GM23338 (cell line): Measurements from ENCODE around the gene CDC34. TPM values are rescaled to one million over a fixed set of nuclear protein-coding genes. Genes with fewer than 3 reads are reported as not detected.

Source experiments
- ATAC-seq: fragments of 200-7000 bp; cut with Tn5 transposase; 3 replicates; pipeline ENCODE4 v1.9.1; 2020
- DNase-seq: peaks from one replicate; pipeline ENCODE4 v3.0.0-alpha.2; 2015; ENCODE audit warnings: low spot score
- H2AFZ ChIP-seq: fragments of 200-600 bp; sonication (generic); 2 replicates; pipeline ENCODE4 v1.8.0; 2016; ENCODE audit warnings: antibody characterized with exemption, mild to moderate bottlenecking, moderate library complexity
- H3F3A ChIP-seq: fragments of 200-600 bp; sonication (generic); replicated peaks from 2 replicates; pipeline ENCODE4 v1.8.0; 2017; ENCODE audit warnings: antibody characterized with exemption, mixed run types, low read depth
- H3K27ac ChIP-seq: fragments of 200-600 bp; sonication (generic); 2 replicates; pipeline ENCODE4 v1.6.1; 2016; ENCODE audit warnings: low read depth
- H3K27me3 ChIP-seq: fragments of 200-600 bp; sonication (generic); 2 replicates; pipeline ENCODE4 v1.8.0; 2016; ENCODE audit warnings: mild to moderate bottlenecking, mixed run types, moderate library complexity; ENCODE audit not compliant: insufficient read depth
- H3K36me3 ChIP-seq: fragments of 200-600 bp; sonication (generic); 2 replicates; pipeline ENCODE4 v1.8.0; 2016; ENCODE audit warnings: mild to moderate bottlenecking; ENCODE audit not compliant: insufficient read depth
- H3K4me1 ChIP-seq: fragments of 200-600 bp; sonication (generic); 2 replicates; pipeline ENCODE4 v1.8.0; 2016; ENCODE audit warnings: mild to moderate bottlenecking, moderate library complexity; ENCODE audit not compliant: insufficient read depth
- H3K4me2 ChIP-seq: fragments of 200-600 bp; sonication (generic); 2 replicates; pipeline ENCODE4 v1.7.1; 2017; ENCODE audit warnings: mixed run types
- H3K4me3 ChIP-seq: fragments of 200-600 bp; sonication (generic); 2 replicates; pipeline ENCODE4 v1.6.1; 2016; ENCODE audit warnings: mixed run types
- H3K79me2 ChIP-seq: fragments of 200-600 bp; sonication (generic); replicated peaks from 2 replicates; pipeline ENCODE4 v1.8.0; 2017; ENCODE audit warnings: mild to moderate bottlenecking; ENCODE audit not compliant: insufficient read depth
- H3K9me2 ChIP-seq: fragments of 200-600 bp; sonication (generic); 2 replicates; pipeline ENCODE4 v1.8.0; 2017; ENCODE audit not compliant: insufficient read depth
- H4K20me1 ChIP-seq: fragments of 200-600 bp; sonication (generic); replicated peaks from 2 replicates; pipeline ENCODE4 v1.8.0; 2017; ENCODE audit warnings: mild to moderate bottlenecking; ENCODE audit not compliant: insufficient read depth
- H3K27ac Mint-ChIP-seq: 2 replicates; pipeline ENCODE4 v1.8.0; 2020; ENCODE audit warnings: inconsistent platforms, mild to moderate bottlenecking, moderate library complexity, mixed read lengths
- H3K27me3 Mint-ChIP-seq: 3 replicates; pipeline ENCODE4 v1.8.0; 2022; ENCODE audit warnings: low read depth, mild to moderate bottlenecking, moderate library complexity, mixed read lengths, inconsistent platforms; ENCODE audit not compliant: insufficient read depth, poor library complexity
- H3K36me3 Mint-ChIP-seq: 3 replicates; pipeline ENCODE4 v1.8.0; 2021; ENCODE audit warnings: low read depth, mild to moderate bottlenecking, inconsistent platforms, moderate library complexity, mixed read lengths
- H3K4me1 Mint-ChIP-seq: 3 replicates; pipeline ENCODE4 v1.8.0; 2020; ENCODE audit warnings: mild to moderate bottlenecking, inconsistent platforms, mixed read lengths
- H3K4me3 Mint-ChIP-seq: 3 replicates; pipeline ENCODE4 v1.8.0; 2021; ENCODE audit warnings: moderate library complexity, mild to moderate bottlenecking, inconsistent platforms, mixed read lengths
- H3K9me3 Mint-ChIP-seq: 3 replicates; pipeline ENCODE4 v1.8.0; 2020; ENCODE audit warnings: moderate library complexity, mild to moderate bottlenecking, inconsistent platforms, mixed read lengths
- CREB1 ChIP-seq: fragments of 250-450 bp; sonication (Bioruptor Pico); IDR thresholded peaks from 2 replicates; pipeline ENCODE4 v1.5.0; 2020; ENCODE audit warnings: low read depth, mild to moderate bottlenecking, moderate library complexity
- CTCF ChIP-seq, 2 experiments: fragments of 200-600 bp in 1 of 2; sonication (generic) in 1 of 2; conservative IDR thresholded peaks; 2 replicates each; pipeline versions ENCODE4 v1.5.1 to v1.6.1; 2016 to 2017; ENCODE audit warnings: antibody characterized with exemption in 2 of 2, low read depth in 2 of 2, mild to moderate bottlenecking in 2 of 2, moderate library complexity in 1 of 2
- EZH2phosphoT487 ChIP-seq: fragments of 200-600 bp; sonication (generic); IDR thresholded peaks from one replicate; pipeline ENCODE4 v1.8.1; 2018; ENCODE audit warnings: antibody characterized with exemption; ENCODE audit not compliant: unreplicated experiment
- JUNB ChIP-seq: IDR thresholded peaks from one replicate; pipeline ENCODE4 v1.6.1; 2016; ENCODE audit warnings: antibody characterized with exemption; ENCODE audit not compliant: unreplicated experiment
- NANOG ChIP-seq: IDR thresholded peaks from 2 replicates; pipeline ENCODE4 v1.6.1; 2016; ENCODE audit warnings: antibody characterized with exemption, borderline replicate concordance
- STAT1 ChIP-seq: IDR thresholded peaks from one replicate; pipeline ENCODE4 v1.6.1; 2016; ENCODE audit warnings: antibody characterized with exemption; ENCODE audit not compliant: unreplicated experiment
- polyA plus RNA-seq: library from polyadenylated mRNA; unstranded; fragments of >200 nt; fragmentation: Nextera tagmentation; extraction: Ambion mirVana; gene quantifications from 2 replicates; pipeline ENCODE4 v1.2.1, GENCODE V29; 2016
- total RNA-seq: library from RNA; depleted of rRNA; stranded (reverse); fragments of >200 nt; shearing (Covaris generic); gene quantifications from 2 replicates; pipeline ENCODE4 v1.2.3, GENCODE V29; 2014

Gene CDC34
- total and polyA plus RNA-seq, 2 experiments from 2014 or later = 114 to 148 TPM

- Mint-ChIP-seq H3K9me3 (no peaks in the 10 kb centered on the region; the same call in 2 of the 3 replicates), H3K4me1 (no peaks in the 10 kb centered on the region), H3K27me3 (peaks cover 6% of the 10 kb centered on the region), H3K27ac (no peak overlapping the region), H3K36me3 (peaks cover 25% of the 10 kb centered on the region), H3K4me3 (no peak overlapping the region)
- DNase-seq (no peak), ATAC-seq (no peak)
- no peak for TF ChIP-seq STAT1
- no peak for TF ChIP-seq CREB1 (CRISPR knock-in tag)
- TF ChIP-seq EZH2phosphoT487 = no peak
- no peaks in the 10 kb centered on the region for H3K9me2 ChIP-seq
- 0 out of 2 replicates have a peak, but pooled peaks cover 9% of the 10 kb centered on the region for H3F3A ChIP-seq
- H3K27ac ChIP-seq = no peak overlapping the region
- no peaks in the 10 kb centered on the region for H3K27me3 ChIP-seq
- H4K20me1 ChIP-seq = peaks cover 9% of the 10 kb centered on the region
- H3K4me3 ChIP-seq = no peak overlapping the region
- H3K4me2 ChIP-seq = no peak overlapping the region
- peaks cover 8% of the 10 kb centered on the region for H3K79me2 ChIP-seq
- H3K36me3 ChIP-seq = no peaks in the 10 kb centered on the region; the same call in 1 of the 2 replicates
- no peak overlapping the region for H2AFZ ChIP-seq
- no peaks in the 10 kb centered on the region for H3K4me1 ChIP-seq
These were observed 7.3 kb downstream of the CDC34 start for GRCh38 chr19:538641-539428.

GRCh38 chr19:539429-540030 lies 8.0 kb downstream of the CDC34 start:
- Histone ChIP-seq H3K4me2 (no peak overlapping the region), H3K36me3 (no peaks in the 10 kb centered on the region; the same call in 1 of the 2 replicates), H3K4me1 (no peaks in the 10 kb centered on the region), H3K9me2 (no peaks in the 10 kb centered on the region), H3K4me3 (no peak overlapping the region), H3K27ac (no peak overlapping the region), H4K20me1 (peaks cover 6% of the 10 kb centered on the region), H3K79me2 (peaks cover 6% of the 10 kb centered on the region; the same call in 1 of the 2 replicates), H2AFZ (no peak overlapping the region), H3F3A (0 out of 2 replicates have a peak, but pooled peaks cover 9% of the 10 kb centered on the region), H3K27me3 (no peaks in the 10 kb centered on the region)
- no peaks in the 10 kb centered on the region; the same call in 2 of the 3 replicates for H3K9me3 Mint-ChIP-seq
- DNase-seq (no peak), ATAC-seq (no peak)
- H3K4me3 Mint-ChIP-seq = no peak overlapping the region
- H3K4me1 Mint-ChIP-seq = no peaks in the 10 kb centered on the region
- TF ChIP-seq CREB1 (CRISPR knock-in tag) = no peak
- no peak for TF ChIP-seq JUNB
- no peak for TF ChIP-seq CTCF (conservative IDR thresholded peaks at IDR 0.05; ENCODE audit: low read depth in 2 of 2)
- no peak for TF ChIP-seq NANOG
- TF ChIP-seq EZH2phosphoT487 = no peak
- H3K27me3 Mint-ChIP-seq = peaks cover 1% of the 10 kb centered on the region
- no peak overlapping the region for H3K27ac Mint-ChIP-seq
- H3K36me3 Mint-ChIP-seq = peaks cover 25% of the 10 kb centered on the region
